K562 (cell line): ENCODE measurements around the gene DLGAP1. TPM values are rescaled to one million over a fixed set of nuclear protein-coding genes. Genes with fewer than 3 reads are reported as not detected.
A peak's percentile ranks its signal among the peaks of the same experiment; 100 is the strongest.

Experiments
- ARID3A ChIP-seq: IDR thresholded peaks from 2 replicates; pipeline ENCODE4 v1.6.1; 2012; ENCODE audit warnings: low read depth, low read length, improper control_type of control experiment, borderline replicate concordance
- ATF4 ChIP-seq: fragments of 450-650 bp; formaldehyde crosslinking; IDR thresholded peaks from 2 replicates; pipeline ENCODE4 v1.4.0; 2022; ENCODE audit warnings: mild to moderate bottlenecking, moderate library complexity
- CAMTA2 ChIP-seq: fragments of 250-450 bp; sonication (Bioruptor Pico); conservative IDR thresholded peaks from 2 replicates; pipeline ENCODE4 v1.5.1; 2022
- CREB1 ChIP-seq, 2 experiments: sonication (generic) in 1 of 2; formaldehyde crosslinking in 1 of 2; IDR thresholded peaks; 2 replicates each; pipeline versions ENCODE4 v1.6.1 to v1.8.0; 2012 to 2022; ENCODE audit warnings: inconsistent platforms in 1 of 2, mild to moderate bottlenecking in 1 of 2, missing genetic modification reagents in 1 of 2, moderate library complexity in 1 of 2
- ILK ChIP-seq: fragments of 450-650 bp; IDR thresholded peaks from 2 replicates; pipeline ENCODE4 v1.6.1; 2016; ENCODE audit warnings: missing genetic modification characterization, low read depth, mild to moderate bottlenecking, missing compliant biosample characterization, moderate library complexity, borderline replicate concordance
- NFATC3 ChIP-seq: fragments of 450-650 bp; IDR thresholded peaks from 2 replicates; pipeline ENCODE4 v1.6.1; 2017; ENCODE audit warnings: mild to moderate bottlenecking
- SMARCA5 ChIP-seq: fragments of 450-650 bp; IDR thresholded peaks from 2 replicates; pipeline ENCODE4 v1.6.1; 2016
- SMARCC2 ChIP-seq: fragments of 450-650 bp; IDR thresholded peaks from 2 replicates; pipeline ENCODE4 v1.6.1; 2017; ENCODE audit warnings: antibody characterized with exemption, moderate library complexity, mild to moderate bottlenecking, low read depth
- STAT5A ChIP-seq: IDR thresholded peaks from 2 replicates; pipeline ENCODE4 v1.6.1; 2012; ENCODE audit warnings: low read length, inconsistent platforms, borderline replicate concordance
- THAP12 ChIP-seq: fragments of 250-450 bp; sonication (Bioruptor Pico); IDR thresholded peaks from 2 replicates; pipeline ENCODE4 v1.9.0; 2021; ENCODE audit warnings: mild to moderate bottlenecking, inconsistent platforms
- ZNF146 ChIP-seq: IDR thresholded peaks from one replicate; pipeline ENCODE4 v1.6.1; 2018; ENCODE audit warnings: missing compliant biosample characterization; ENCODE audit not compliant: unreplicated experiment
- ZNF165 ChIP-seq: fragments of 250-450 bp; sonication (Bioruptor Pico); IDR thresholded peaks from 2 replicates; pipeline ENCODE4 v1.4.0; 2020; ENCODE audit warnings: borderline replicate concordance
- polyA plus RNA-seq, 8 experiments: library from polyadenylated mRNA; depleted of rRNA in 4 of 8; stranded (reverse) in 5 of 8; unstranded in 3 of 8; fragments of >200 nt; fragmentation: Nextera tagmentation in 2 of 8; fragmentation: Illumina TruSeq in 1 of 8; extraction: Ambion mirVana in 2 of 8; extraction: Trizol in 1 of 8; gene quantifications; 2 replicates each; pipeline versions ENCODE4 v1.2.1 to v1.2.3, GENCODE V29; 2011 to 2014; ENCODE audit warnings: inconsistent platforms in 1 of 8, missing spikeins in 1 of 8
- total RNA-seq, 7 experiments: library from RNA; depleted of rRNA in 6 of 7; stranded (reverse); fragments of >200 nt in 6 of 7; fragmentation: Illumina TruSeq in 2 of 7; extraction: Trizol in 2 of 7; gene quantifications; 2 replicates each; pipeline versions ENCODE4 v1.2.1 to v1.2.3, GENCODE V29; 2011 to 2021; ENCODE audit warnings: low replicate concordance in 1 of 7
- TF ChIP-seq, protein P1 (sequence below), 2 experiments: fragments of 450-650 bp; IDR thresholded peaks; 2 replicates each; pipeline ENCODE4 v1.6.1; 2016; ENCODE audit warnings: mild to moderate bottlenecking in 2 of 2, borderline replicate concordance in 1 of 2, low read depth in 1 of 2, moderate library complexity in 1 of 2

The DLGAP1 gene
- total and polyA plus RNA-seq, 9 of the 15 experiments (the other 6 are each of a cell fraction or from before 2014, with no cell fraction given), result 0.04 to 0.22 (median 0.08) TPM

DNA sequence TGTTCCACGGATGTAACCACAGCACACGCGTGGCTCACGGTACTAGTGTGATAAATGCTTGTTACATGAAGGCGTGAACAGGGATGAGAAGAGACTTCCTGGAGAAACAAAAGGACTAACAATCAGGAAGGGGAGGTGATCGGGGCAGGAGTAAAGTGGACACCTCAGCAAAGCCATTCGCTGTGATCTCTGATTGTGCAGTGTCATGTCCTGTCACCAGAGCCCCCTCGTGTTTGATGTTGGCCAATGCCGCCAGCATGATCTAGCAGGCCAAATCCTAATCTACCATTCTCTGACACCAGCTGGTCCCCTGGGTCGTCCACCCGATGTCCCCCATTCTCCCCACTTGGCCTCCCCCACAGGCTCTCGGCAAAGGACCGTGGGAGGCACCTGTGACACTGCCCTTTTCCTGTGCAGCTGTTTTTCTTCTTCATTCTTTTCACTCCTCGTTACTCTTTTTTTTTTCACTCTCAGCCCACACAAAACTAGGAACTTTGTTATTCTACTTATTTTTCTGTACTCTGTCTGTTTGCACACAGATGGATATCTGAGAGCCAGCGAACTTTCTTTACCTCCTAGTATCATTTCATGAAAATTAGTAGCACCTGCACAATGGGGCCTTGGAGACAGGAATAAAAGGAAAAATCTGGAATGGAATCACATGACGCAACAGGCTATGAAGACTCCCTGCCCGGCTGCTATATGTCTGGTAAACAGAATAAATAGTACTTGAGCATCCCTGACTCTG lies 858.3 kb downstream of the DLGAP1 start (continued):
- TF ChIP-seq, protein P1, sequence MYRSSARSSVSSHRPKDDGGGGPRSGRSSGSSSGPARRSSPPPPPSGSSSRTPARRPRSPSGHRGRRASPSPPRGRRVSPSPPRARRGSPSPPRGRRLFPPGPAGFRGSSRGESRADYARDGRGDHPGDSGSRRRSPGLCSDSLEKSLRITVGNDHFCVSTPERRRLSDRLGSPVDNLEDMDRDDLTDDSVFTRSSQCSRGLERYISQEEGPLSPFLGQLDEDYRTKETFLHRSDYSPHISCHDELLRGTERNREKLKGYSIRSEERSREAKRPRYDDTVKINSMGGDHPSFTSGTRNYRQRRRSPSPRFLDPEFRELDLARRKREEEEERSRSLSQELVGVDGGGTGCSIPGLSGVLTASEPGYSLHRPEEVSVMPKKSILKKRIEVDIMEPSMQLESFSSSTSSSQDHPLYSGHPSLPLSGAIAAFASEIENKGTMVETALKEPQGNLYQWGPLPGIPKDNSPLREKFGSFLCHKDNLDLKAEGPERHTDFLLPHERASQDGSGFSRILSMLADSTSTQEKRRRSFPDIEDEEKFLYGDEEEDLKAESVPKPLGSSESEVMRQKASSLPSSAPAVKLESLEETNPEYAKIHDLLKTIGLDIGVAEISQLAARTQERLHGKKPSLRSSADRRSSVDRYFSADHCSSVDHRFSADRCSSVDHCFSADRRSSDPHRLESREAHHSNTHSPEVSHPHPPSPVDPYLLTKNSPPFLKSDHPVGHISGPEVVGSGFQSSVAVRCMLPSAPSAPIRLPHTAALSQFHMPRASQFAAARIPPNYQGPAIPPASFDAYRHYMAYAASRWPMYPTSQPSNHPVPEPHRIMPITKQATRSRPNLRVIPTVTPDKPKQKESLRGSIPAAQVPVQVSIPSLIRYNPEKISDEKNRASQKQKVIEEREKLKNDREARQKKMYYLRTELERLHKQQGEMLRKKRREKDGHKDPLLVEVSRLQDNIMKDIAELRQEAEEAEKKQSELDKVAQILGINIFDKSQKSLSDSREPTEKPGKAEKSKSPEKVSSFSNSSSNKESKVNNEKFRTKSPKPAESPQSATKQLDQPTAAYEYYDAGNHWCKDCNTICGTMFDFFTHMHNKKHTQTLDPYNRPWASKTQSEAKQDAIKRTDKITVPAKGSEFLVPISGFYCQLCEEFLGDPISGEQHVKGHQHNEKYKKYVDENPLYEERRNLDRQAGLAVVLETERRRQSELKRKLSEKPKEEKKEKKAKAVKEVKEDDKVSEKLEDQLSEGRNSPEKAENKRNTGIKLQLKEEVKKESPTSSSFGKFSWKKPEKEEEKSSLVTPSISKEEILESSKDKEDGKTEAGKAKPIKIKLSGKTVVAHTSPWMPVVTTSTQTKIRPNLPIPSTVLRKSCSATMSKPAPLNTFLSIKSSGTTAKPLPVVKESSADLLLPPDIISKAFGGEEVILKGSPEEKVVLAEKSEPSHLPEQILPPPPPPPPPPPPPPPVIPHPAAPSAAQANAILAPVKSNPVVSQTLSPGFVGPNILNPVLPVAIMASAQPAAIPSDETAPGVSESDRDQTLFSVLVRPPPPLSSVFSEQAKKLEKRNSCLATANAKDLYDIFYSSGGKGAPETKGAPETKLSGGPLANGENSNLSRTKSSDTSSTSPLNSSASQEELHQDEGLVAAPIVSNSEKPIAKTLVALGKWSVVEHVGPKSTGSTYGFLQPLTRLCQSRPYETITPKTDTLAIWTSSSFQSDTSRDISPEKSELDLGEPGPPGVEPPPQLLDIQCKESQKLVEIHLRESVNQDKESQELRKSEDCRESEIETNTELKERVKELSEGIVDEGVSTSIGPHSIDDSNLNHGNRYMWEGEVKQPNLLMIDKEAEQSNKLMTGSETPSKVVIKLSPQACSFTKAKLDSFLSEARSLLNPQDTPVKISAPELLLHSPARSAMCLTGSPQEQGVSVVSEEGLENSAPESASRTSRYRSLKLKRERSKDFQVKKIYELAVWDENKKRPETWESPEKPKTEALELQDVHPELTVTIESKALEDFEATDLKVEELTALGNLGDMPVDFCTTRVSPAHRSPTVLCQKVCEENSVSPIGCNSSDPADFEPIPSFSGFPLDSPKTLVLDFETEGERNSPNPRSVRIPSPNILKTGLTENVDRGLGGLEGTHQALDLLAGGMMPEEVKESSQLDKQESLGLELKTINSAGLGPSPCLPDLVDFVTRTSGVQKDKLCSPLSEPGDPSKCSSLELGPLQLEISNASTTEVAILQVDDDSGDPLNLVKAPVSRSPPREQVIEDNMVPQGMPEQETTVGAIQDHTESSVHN (IDR thresholded peaks at IDR 0.05; ENCODE audit: borderline replicate concordance in 1 of 2, low read depth in 1 of 2), result no peak
- TF ChIP-seq SMARCC2 (no peak), CAMTA2 (peak; percentile 59; the same call in 1 of the 2 replicates), CREB1 (IDR thresholded peaks at IDR 0.05) (peak; percentile 41; the same call in 1 of the 2 replicates), CREB1 (CRISPR knock-in tag; IDR thresholded peaks at IDR 0.05) (no peak), SMARCA5 (no peak), ZNF146 (CRISPR knock-in tag) (no peak), ZNF165 (no peak), THAP12 (CRISPR knock-in tag) (peak; percentile 82; the same call in 1 of the 2 replicates), ATF4 (CRISPR knock-in tag) (0 out of 2 replicates have a peak, but pooled peaks have one; percentile 66), NFATC3 (no peak), ILK (tag) (0 out of 2 replicates have a peak, but pooled peaks have one; percentile 52), STAT5A (peak; percentile 76; the same call in 1 of the 2 replicates), ARID3A (peak; percentile 100)
